Measurements from ENCODE around the gene CCNI2.

GRCh38 chr5:132746954-132747615, at the start of gene CCNI2:
- no peak for TF ChIP-seq POLR2A (IDR thresholded peaks at IDR 0.05; ENCODE audit: low read depth, low read length)
- no peak for TF ChIP-seq POLR2AphosphoS5 (IDR thresholded peaks at IDR 0.05; ENCODE audit: low read depth, low read length)

All from GM12892 (cell line).